GM23338 (cell line): ENCODE data around the gene MORC1.

ENCODE experiments used
- EZH2 ChIP-seq: fragments of 200-600 bp; sonication (generic); IDR thresholded peaks from one replicate; pipeline ENCODE4 v1.8.0; 2017; ENCODE audit warnings: antibody characterized with exemption, mild to moderate bottlenecking, low read depth; ENCODE audit not compliant: unreplicated experiment
- TF ChIP-seq, protein P1 (sequence below), 2 experiments: fragments of 200-600 bp in 1 of 2; sonication (generic) in 1 of 2; conservative IDR thresholded peaks; 2 replicates each; pipeline versions ENCODE4 v1.5.1 to v1.6.1; 2016 to 2017; ENCODE audit warnings: antibody characterized with exemption in 2 of 2, low read depth in 2 of 2, mild to moderate bottlenecking in 2 of 2, moderate library complexity in 1 of 2

DNA sequence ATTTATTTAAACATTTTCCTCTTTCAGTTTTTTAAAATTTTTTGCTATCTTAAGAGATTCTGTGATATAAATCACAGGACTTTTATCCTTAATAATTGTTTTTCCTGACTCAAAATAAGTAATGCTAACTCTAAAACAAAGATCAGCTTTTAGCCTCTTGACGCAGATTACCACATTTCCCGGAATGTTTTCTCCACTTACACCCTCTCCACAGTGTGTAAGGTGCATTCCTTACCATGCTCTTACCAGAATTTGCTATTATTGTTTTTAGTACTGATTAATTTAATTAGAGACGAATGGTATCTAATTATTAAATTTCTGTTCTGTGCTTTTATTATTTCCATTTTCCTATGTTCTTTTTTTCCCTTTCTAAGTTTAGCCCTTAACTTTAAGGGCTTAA lies 199.1 kb downstream of the MORC1 start:
- TF ChIP-seq, protein P1, sequence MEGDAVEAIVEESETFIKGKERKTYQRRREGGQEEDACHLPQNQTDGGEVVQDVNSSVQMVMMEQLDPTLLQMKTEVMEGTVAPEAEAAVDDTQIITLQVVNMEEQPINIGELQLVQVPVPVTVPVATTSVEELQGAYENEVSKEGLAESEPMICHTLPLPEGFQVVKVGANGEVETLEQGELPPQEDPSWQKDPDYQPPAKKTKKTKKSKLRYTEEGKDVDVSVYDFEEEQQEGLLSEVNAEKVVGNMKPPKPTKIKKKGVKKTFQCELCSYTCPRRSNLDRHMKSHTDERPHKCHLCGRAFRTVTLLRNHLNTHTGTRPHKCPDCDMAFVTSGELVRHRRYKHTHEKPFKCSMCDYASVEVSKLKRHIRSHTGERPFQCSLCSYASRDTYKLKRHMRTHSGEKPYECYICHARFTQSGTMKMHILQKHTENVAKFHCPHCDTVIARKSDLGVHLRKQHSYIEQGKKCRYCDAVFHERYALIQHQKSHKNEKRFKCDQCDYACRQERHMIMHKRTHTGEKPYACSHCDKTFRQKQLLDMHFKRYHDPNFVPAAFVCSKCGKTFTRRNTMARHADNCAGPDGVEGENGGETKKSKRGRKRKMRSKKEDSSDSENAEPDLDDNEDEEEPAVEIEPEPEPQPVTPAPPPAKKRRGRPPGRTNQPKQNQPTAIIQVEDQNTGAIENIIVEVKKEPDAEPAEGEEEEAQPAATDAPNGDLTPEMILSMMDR (conservative IDR thresholded peaks at IDR 0.05; ENCODE audit: low read depth in 2 of 2), result no peak
- TF ChIP-seq EZH2, result no peak
